Adrenal gland (tissue), 5 donors: ENCODE results near the gene IL32.

Experiments
- CTCF ChIP-seq, 6 experiments: fragments of 450-650 bp in 4 of 6; fragments of 200-600 bp in 2 of 6; sonication (generic) in 1 of 6; IDR thresholded peaks; 1 replicate in 5 of 6; 2 replicates in 1 of 6; pipeline versions ENCODE4 v1.5.1 to v1.8.0; 2016 to 2021; ENCODE audit warnings: antibody characterized with exemption in 6 of 6, mild to moderate bottlenecking in 2 of 6, moderate library complexity in 1 of 6
- POLR2A ChIP-seq, 2 donors: fragments of 450-650 bp; IDR thresholded peaks; one replicate each; pipeline ENCODE4 v1.6.1; 2017; ENCODE audit warnings: antibody characterized with exemption in 2 of 2, mild to moderate bottlenecking in 2 of 2, moderate library complexity in 1 of 2
- donor health status: DM: no; HTN: no; CAD: no.

GRCh38 chr16:3050487-3050886, 15.0 kb upstream of the IL32 start:
- TF ChIP-seq CTCF (IDR thresholded peaks at IDR 0.05) (no peak), POLR2A (IDR thresholded peaks at IDR 0.05) (no peak)
